Skeletal muscle satellite cell (primary cell): ENCODE results near the gene OLFML2A.
A peak's percentile ranks its signal among the peaks of the same experiment; 100 is the strongest.

Experiments
- H3K27me3 ChIP-seq: 2 replicates; pipeline ENCODE4 v1.7.0; 2013; ENCODE audit warnings: low read length; ENCODE audit not compliant: control insufficient read depth, insufficient read depth
- H3K36me3 ChIP-seq: 2 replicates; pipeline ENCODE4 v1.7.0; 2013; ENCODE audit warnings: mild to moderate bottlenecking, control low read depth, low read length; ENCODE audit not compliant: insufficient read depth
- H3K4me1 ChIP-seq: 2 replicates; pipeline ENCODE4 v1.7.0; 2013; ENCODE audit warnings: low read length; ENCODE audit not compliant: control insufficient read depth, insufficient read depth
- H3K4me2 ChIP-seq: 2 replicates; pipeline ENCODE4 v1.7.0; 2013; ENCODE audit warnings: mild to moderate bottlenecking, low read length
- H3K4me3 ChIP-seq: 2 replicates; pipeline ENCODE4 v1.7.0; 2013; ENCODE audit warnings: low read length
- H3K9ac ChIP-seq: 2 replicates; pipeline ENCODE4 v1.7.0; 2013; ENCODE audit warnings: mild to moderate bottlenecking, low read depth, low read length, moderate library complexity
- H3K9me3 ChIP-seq: replicated peaks from 2 replicates; pipeline ENCODE4 v1.7.0; 2013; ENCODE audit warnings: mild to moderate bottlenecking, control low read depth, low read length

OLFML2A gene

GRCh38 chr9:124761196-124761595, 15.7 kb upstream of the OLFML2A start:
- H3K36me3 ChIP-seq: no peaks in the 10 kb centered on the region
- H3K27me3 ChIP-seq: peaks cover 60% of the 10 kb centered on the region
- H3K9me3 ChIP-seq: no peaks in the 10 kb centered on the region
- H3K4me1 ChIP-seq: no peaks in the 10 kb centered on the region
- no peak overlapping the region for H3K4me2 ChIP-seq
- no peak overlapping the region for H3K9ac ChIP-seq
- no peak overlapping the region for H3K4me3 ChIP-seq

GRCh38 chr9:124761710-124762109, 15.2 kb upstream of the OLFML2A start:
- Histone ChIP-seq H3K4me3 (no peak overlapping the region), H3K27me3 (peaks cover 60% of the 10 kb centered on the region), H3K36me3 (no peaks in the 10 kb centered on the region), H3K9ac (no peak overlapping the region), H3K9me3 (no peaks in the 10 kb centered on the region), H3K4me2 (no peak overlapping the region), H3K4me1 (no peaks in the 10 kb centered on the region)

- H3K4me1 ChIP-seq: no peaks in the 10 kb centered on the region
- no peaks in the 10 kb centered on the region for H3K9me3 ChIP-seq
- peaks cover 63% of the 10 kb centered on the region for H3K27me3 ChIP-seq
- H3K4me3 ChIP-seq: no peak overlapping the region
- no peak overlapping the region for H3K9ac ChIP-seq
- no peaks in the 10 kb centered on the region for H3K36me3 ChIP-seq
- no peak overlapping the region for H3K4me2 ChIP-seq
Observed at GRCh38 chr9:124762633-124763032, 14.3 kb upstream of the OLFML2A start.

GRCh38 chr9:124764774-124765438, 12.0 kb upstream of the OLFML2A start:
- Histone ChIP-seq H3K4me2 (no peak overlapping the region), H3K4me1 (peaks cover 5% of the 10 kb centered on the region), H3K36me3 (no peaks in the 10 kb centered on the region), H3K9me3 (no peaks in the 10 kb centered on the region), H3K27me3 (peaks cover 79% of the 10 kb centered on the region), H3K4me3 (no peak overlapping the region), H3K9ac (no peak overlapping the region)

GRCh38 chr9:124765439-124765835, 11.5 kb upstream of the OLFML2A start:
- no peaks in the 10 kb centered on the region for H3K9me3 ChIP-seq
- peaks cover 83% of the 10 kb centered on the region for H3K27me3 ChIP-seq

GRCh38 chr9:124766326-124766725, 10.6 kb upstream of the OLFML2A start:
- H3K4me3 ChIP-seq: no peak overlapping the region
- H3K36me3 ChIP-seq: no peaks in the 10 kb centered on the region
- H3K4me1 ChIP-seq: peaks cover 10% of the 10 kb centered on the region
- H3K9ac ChIP-seq: no peak overlapping the region
- H3K9me3 ChIP-seq: no peaks in the 10 kb centered on the region
- no peak overlapping the region for H3K4me2 ChIP-seq
- H3K27me3 ChIP-seq: peaks cover 74% of the 10 kb centered on the region

More at GRCh38 chr9:124765439-124765835, 11.5 kb upstream of the OLFML2A start:
- Histone ChIP-seq H3K4me1 (peaks cover 10% of the 10 kb centered on the region), H3K9ac (no peak overlapping the region), H3K4me2 (no peak overlapping the region), H3K36me3 (no peaks in the 10 kb centered on the region), H3K4me3 (no peak overlapping the region)

GRCh38 chr9:124766815-124767554, 9.9 kb upstream of the OLFML2A start:
- peaks cover 13% of the 10 kb centered on the region for H3K4me1 ChIP-seq
- H3K36me3 ChIP-seq: no peaks in the 10 kb centered on the region
- no peak overlapping the region for H3K4me3 ChIP-seq
- no peaks in the 10 kb centered on the region for H3K9me3 ChIP-seq
- H3K4me2 ChIP-seq: no peak overlapping the region
- no peak overlapping the region for H3K9ac ChIP-seq
- H3K27me3 ChIP-seq: peaks cover 68% of the 10 kb centered on the region

- Histone ChIP-seq H3K9ac (no peak overlapping the region), H3K4me1 (peaks cover 13% of the 10 kb centered on the region), H3K4me2 (no peak overlapping the region), H3K36me3 (no peaks in the 10 kb centered on the region), H3K27me3 (peaks cover 59% of the 10 kb centered on the region), H3K9me3 (no peaks in the 10 kb centered on the region), H3K4me3 (no peak overlapping the region)
Observed at GRCh38 chr9:124767821-124768220, 9.1 kb upstream of the OLFML2A start.

- H3K4me2 ChIP-seq: no peak overlapping the region
- H3K36me3 ChIP-seq: no peaks in the 10 kb centered on the region
- no peaks in the 10 kb centered on the region for H3K9me3 ChIP-seq
- H3K4me1 ChIP-seq: peaks cover 13% of the 10 kb centered on the region
- H3K27me3 ChIP-seq: peaks cover 58% of the 10 kb centered on the region
- H3K4me3 ChIP-seq: no peak overlapping the region
- H3K9ac ChIP-seq: no peak overlapping the region
Observed at GRCh38 chr9:124768334-124768733, 8.6 kb upstream of the OLFML2A start.

- Histone ChIP-seq H3K4me3 (no peak overlapping the region), H3K9me3 (no peaks in the 10 kb centered on the region), H3K9ac (no peak overlapping the region), H3K4me1 (peaks cover 13% of the 10 kb centered on the region), H3K27me3 (peaks cover 57% of the 10 kb centered on the region), H3K4me2 (no peak overlapping the region), H3K36me3 (no peaks in the 10 kb centered on the region)
Observed at GRCh38 chr9:124768750-124769548, 8.0 kb upstream of the OLFML2A start.

GRCh38 chr9:124769549-124770358, 7.2 kb upstream of the OLFML2A start:
- H3K4me1 ChIP-seq: peaks cover 13% of the 10 kb centered on the region
- no peaks in the 10 kb centered on the region for H3K36me3 ChIP-seq
- H3K4me2 ChIP-seq: peak overlapping the region; percentile 79
- no peaks in the 10 kb centered on the region for H3K9me3 ChIP-seq
- peaks cover 49% of the 10 kb centered on the region for H3K27me3 ChIP-seq
- H3K9ac ChIP-seq: no peak overlapping the region
- H3K4me3 ChIP-seq: peak overlapping the region; percentile 60
